Loucy (cell line): ENCODE results near the gene FAM210B.

Experiments used
- H2AFZ ChIP-seq: fragments of 200-600 bp; sonication (generic); 2 replicates; pipeline ENCODE4 v1.6.0; 2016; ENCODE audit warnings: antibody characterized with exemption, mild to moderate bottlenecking, low read length, moderate library complexity
- H3F3A ChIP-seq: fragments of 200-600 bp; 2 replicates; pipeline ENCODE4 v1.6.0; 2016; ENCODE audit warnings: antibody characterized with exemption, low read depth, mild to moderate bottlenecking
- H3K27me3 ChIP-seq: fragments of 200-600 bp; sonication (generic); 2 replicates; pipeline ENCODE4 v1.6.1; 2014; ENCODE audit warnings: low read length, mild to moderate bottlenecking; ENCODE audit not compliant: insufficient read depth, poor library complexity, severe bottlenecking
- H3K36me3 ChIP-seq: fragments of 200-600 bp; sonication (generic); 2 replicates; pipeline ENCODE4 v1.6.1; 2016; ENCODE audit warnings: low read length; ENCODE audit not compliant: insufficient read depth
- H3K4me1 ChIP-seq: fragments of 200-600 bp; sonication (generic); 2 replicates; pipeline ENCODE4 v1.5.1; 2014; ENCODE audit warnings: low read length, mild to moderate bottlenecking; ENCODE audit not compliant: insufficient read depth, poor library complexity, severe bottlenecking
- H3K4me2 ChIP-seq: fragments of 200-600 bp; sonication (generic); 2 replicates; pipeline ENCODE4 v1.6.0; 2014; ENCODE audit warnings: antibody characterized with exemption, low read length, low read depth, mild to moderate bottlenecking; ENCODE audit not compliant: poor library complexity, severe bottlenecking
- H3K4me3 ChIP-seq: fragments of 200-600 bp; sonication (generic); 2 replicates; pipeline ENCODE4 v1.5.1; 2014; ENCODE audit warnings: low read length, mild to moderate bottlenecking, mixed read lengths; ENCODE audit not compliant: poor library complexity, severe bottlenecking
- H3K79me2 ChIP-seq: fragments of 200-600 bp; sonication (generic); 2 replicates; pipeline ENCODE4 v1.6.1; 2014; ENCODE audit warnings: low read length; ENCODE audit not compliant: insufficient read depth
- H3K9ac ChIP-seq: fragments of 200-600 bp; sonication (generic); 2 replicates; pipeline ENCODE4 v1.6.0; 2014; ENCODE audit warnings: mild to moderate bottlenecking, low read depth, low read length, moderate library complexity; ENCODE audit not compliant: poor library complexity, severe bottlenecking
- H3K9me2 ChIP-seq: fragments of 200-600 bp; sonication (generic); replicated peaks from 2 replicates; pipeline ENCODE4 v1.6.1; 2016; ENCODE audit warnings: low read depth, low read length, mixed read lengths
- H3K9me3 ChIP-seq: fragments of 200-600 bp; sonication (generic); 2 replicates; pipeline ENCODE4 v1.6.1; 2014; ENCODE audit warnings: mild to moderate bottlenecking, antibody characterized with exemption, low read length, low read depth; ENCODE audit not compliant: insufficient read depth
- H4K20me1 ChIP-seq: fragments of 200-600 bp; sonication (generic); 2 replicates; pipeline ENCODE4 v1.6.0; 2014; ENCODE audit warnings: antibody characterized with exemption, low read length, mild to moderate bottlenecking; ENCODE audit not compliant: insufficient read depth, poor library complexity, severe bottlenecking
- CTCF ChIP-seq: fragments of 200-600 bp; sonication (generic); conservative IDR thresholded peaks from 2 replicates; pipeline ENCODE4 v1.5.1; 2014; ENCODE audit warnings: mild to moderate bottlenecking, antibody characterized with exemption, low read length
- EZH2phosphoT487 ChIP-seq: fragments of 200-600 bp; IDR thresholded peaks from 2 replicates; pipeline ENCODE4 v1.6.1; 2018; ENCODE audit warnings: antibody characterized with exemption, mild to moderate bottlenecking, moderate library complexity, borderline replicate concordance

FAM210B gene

GRCh38 chr20:56359212-56360132, 698 bp downstream of the FAM210B start:
- H3K79me2 ChIP-seq: no peaks in the 10 kb centered on the region
- no peaks in the 10 kb centered on the region for H3F3A ChIP-seq
- no peaks in the 10 kb centered on the region for H3K9me3 ChIP-seq
- H3K4me1 ChIP-seq: no peaks in the 10 kb centered on the region
- TF ChIP-seq CTCF: no peak
- TF ChIP-seq EZH2phosphoT487: no peak
- H3K27me3 ChIP-seq: no peaks in the 10 kb centered on the region
- H2AFZ ChIP-seq: peak overlapping the region; percentile 84
- peak overlapping the region; percentile 78 for H3K4me3 ChIP-seq
- H4K20me1 ChIP-seq: no peaks in the 10 kb centered on the region
- peak overlapping the region; percentile 50 for H3K9ac ChIP-seq
- no peaks in the 10 kb centered on the region for H3K9me2 ChIP-seq
- H3K4me2 ChIP-seq: peak overlapping the region; percentile 79
- H3K36me3 ChIP-seq: no peaks in the 10 kb centered on the region

GRCh38 chr20:56360133-56360907, 1.5 kb downstream of the FAM210B start:
- no peak for TF ChIP-seq CTCF
- no peak for TF ChIP-seq EZH2phosphoT487
- no peak overlapping the region for H3K9ac ChIP-seq
- H3K9me2 ChIP-seq: no peaks in the 10 kb centered on the region
- no peaks in the 10 kb centered on the region for H3K79me2 ChIP-seq
- no peaks in the 10 kb centered on the region for H4K20me1 ChIP-seq
- H3K36me3 ChIP-seq: no peaks in the 10 kb centered on the region
- no peaks in the 10 kb centered on the region for H3K27me3 ChIP-seq
- no peak overlapping the region for H3K4me3 ChIP-seq
- no peak overlapping the region for H3K4me2 ChIP-seq
- H3F3A ChIP-seq: no peaks in the 10 kb centered on the region
- H3K4me1 ChIP-seq: no peaks in the 10 kb centered on the region
- H2AFZ ChIP-seq: no peak overlapping the region
- no peaks in the 10 kb centered on the region for H3K9me3 ChIP-seq

DNA sequence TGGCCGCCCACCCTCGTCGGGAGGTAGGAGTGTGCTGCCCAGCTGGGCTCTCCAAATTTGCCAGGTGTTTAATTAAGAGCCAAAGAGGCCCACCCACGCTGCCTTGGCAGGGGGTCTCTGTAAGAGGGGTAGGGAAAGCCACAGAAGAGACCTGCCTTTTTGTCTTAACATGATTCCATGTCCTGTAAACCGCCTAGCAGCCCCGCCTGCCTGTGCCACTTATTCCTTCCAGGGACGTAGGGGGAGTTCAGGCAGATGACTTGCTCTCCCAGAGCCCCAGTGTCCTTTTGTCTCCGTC, 2.1 kb downstream of the FAM210B start:
- no peaks in the 10 kb centered on the region for H3K79me2 ChIP-seq
- H3K4me1 ChIP-seq: no peaks in the 10 kb centered on the region
- H2AFZ ChIP-seq: no peak overlapping the region
- no peak for TF ChIP-seq EZH2phosphoT487
- TF ChIP-seq CTCF: no peak
- no peak overlapping the region for H3K4me2 ChIP-seq
- no peaks in the 10 kb centered on the region for H3K9me2 ChIP-seq
- no peaks in the 10 kb centered on the region for H3F3A ChIP-seq
- no peaks in the 10 kb centered on the region for H4K20me1 ChIP-seq
- H3K9ac ChIP-seq: no peak overlapping the region
- no peaks in the 10 kb centered on the region for H3K9me3 ChIP-seq
- H3K4me3 ChIP-seq: no peak overlapping the region
- no peaks in the 10 kb centered on the region for H3K36me3 ChIP-seq
- no peaks in the 10 kb centered on the region for H3K27me3 ChIP-seq
